Smooth muscle cell of the coronary artery (primary cell): ENCODE data around the gene GNAI1. TPM values are rescaled to one million over a fixed set of nuclear protein-coding genes. Genes with fewer than 3 reads are reported as not detected.

ENCODE experiments used
- total RNA-seq: library from RNA; depleted of rRNA; stranded (reverse); fragments of >200 nt; gene quantifications from 2 replicates; pipeline ENCODE4 v1.2.3, GENCODE V29; 2014; ENCODE audit warnings: low replicate concordance

The GNAI1 gene
- total RNA-seq: 7.4 and 35.8 TPM in 2 replicates

GRCh38 chr7:80134536-80135308 lies at the start of gene GNAI1:
Gene GNAI1, plus strand, starts transcription at chr7:80134831. Its CDS starts 330 bp downstream, at chr7:80135161.

